Stimulated activated CD4-positive, alpha-beta T cell treated with anti-CD3 and anti-CD28 coated beads, TNF-alpha, amount 100 ng/mL, for 1 hour (primary cell): ENCODE results near the gene CNP.

Source experiments
- DNase-seq, 3 donors: peaks; one replicate each; pipeline ENCODE4 v3.0.0-alpha.2; 2020; ENCODE audit warnings: low read depth in 3 of 3, low spot score in 1 of 3

Gene CNP

GRCh38 chr17:41972571-41973407 is 6.2 kb downstream of the CNP start:
- no peak for DNase-seq

- DNase-seq, result no peak
Measured at GRCh38 chr17:41973408-41973811, 6.8 kb downstream of the CNP start.

GRCh38 chr17:41974031-41974430 is 7.4 kb downstream of the CNP start:
- DNase-seq, result no peak

GRCh38 chr17:41974658-41975057 is 8.1 kb downstream of the CNP start:
- DNase-seq, result no peak

GRCh38 chr17:41975099-41976083 is 8.8 kb downstream of the CNP start:
- DNase-seq, result no peak

GRCh38 chr17:41976142-41976768 is 9.7 kb downstream of the CNP start:
- DNase-seq, result no peak

- no peak for DNase-seq
Measured at GRCh38 chr17:41977991-41978390, 11.4 kb downstream of the CNP start.

GRCh38 chr17:41982026-41982760 is 15.6 kb downstream of the CNP start:
- DNase-seq, result no peak

GRCh38 chr17:41984454-41984853 is 17.9 kb downstream of the CNP start:
- no peak for DNase-seq

- no peak for DNase-seq
Measured at GRCh38 chr17:41985919-41986318, 19.3 kb downstream of the CNP start.

- no peak for DNase-seq
Measured at GRCh38 chr17:41986634-41987033, 20.0 kb downstream of the CNP start.

- no peak for DNase-seq
Measured at GRCh38 chr17:41987642-41988041, 21.0 kb downstream of the CNP start.

GRCh38 chr17:41988418-41988817 is 21.8 kb downstream of the CNP start:
- DNase-seq, result no peak

GRCh38 chr17:41989702-41990419 is 23.3 kb downstream of the CNP start:
- no peak for DNase-seq

GRCh38 chr17:41992576-41992975 is 26.0 kb downstream of the CNP start:
- DNase-seq, result no peak

GRCh38 chr17:41996855-41997164 is 30.2 kb downstream of the CNP start:
- DNase-seq, result no peak

- DNase-seq, result no peak
Measured at GRCh38 chr17:41998497-41998896, 31.9 kb downstream of the CNP start.

- DNase-seq, result no peak
Measured at GRCh38 chr17:42000413-42001133, 34.0 kb downstream of the CNP start.

GRCh38 chr17:42001729-42002128 is 35.1 kb downstream of the CNP start:
- DNase-seq, result no peak
